NCI-H345 treated with DMSO at 0.1 percent for 48 hours (cell line): ENCODE results near the gene MON1A.

ENCODE experiments used
- DNase-seq: peaks from one replicate; lab custom pipeline; 2025; ENCODE audit not compliant: unreplicated experiment; lab: John Stamatoyannopoulos, UW

MON1A gene

DNA sequence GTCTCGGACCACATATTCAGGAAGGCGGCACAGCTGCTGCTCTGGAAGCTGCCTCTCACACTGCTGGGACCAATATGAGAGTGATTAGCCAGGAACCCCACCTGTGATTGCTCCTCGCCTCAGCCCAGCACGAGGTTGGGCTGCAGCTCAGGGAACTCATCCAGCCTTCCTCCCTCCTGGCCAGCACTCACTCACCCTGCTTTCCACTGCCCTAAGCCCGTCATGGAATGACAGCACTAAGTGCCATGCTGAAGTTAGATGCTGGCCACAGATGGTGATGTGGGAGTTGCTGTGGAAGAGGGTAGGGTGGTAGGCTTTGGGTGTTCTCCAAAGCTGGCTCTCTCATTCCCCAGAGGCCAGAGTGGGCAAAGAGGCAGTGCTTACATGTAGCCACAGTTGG, 33.3 kb downstream of the MON1A start:
- no peak for DNase-seq

DNA sequence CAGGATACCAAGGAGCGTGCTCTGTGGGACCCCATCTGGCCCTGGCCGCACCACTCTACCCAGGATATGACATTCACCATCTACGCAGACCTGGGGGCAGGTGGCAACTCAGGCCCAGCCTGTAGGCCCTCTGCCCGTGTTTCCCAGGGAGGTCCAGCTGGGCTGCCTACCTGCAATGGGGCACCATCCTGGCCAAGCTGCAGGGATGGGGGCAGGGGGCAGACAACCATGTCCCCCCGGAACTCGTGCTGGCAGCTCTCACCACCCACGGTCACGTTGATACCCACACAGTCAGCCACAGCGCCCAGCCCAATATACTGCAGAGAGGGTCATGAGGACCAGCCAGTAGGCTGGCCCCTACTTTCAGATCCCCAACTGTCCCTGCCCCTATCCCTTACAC, 33.8 kb downstream of the MON1A start:
- no peak for DNase-seq

DNA sequence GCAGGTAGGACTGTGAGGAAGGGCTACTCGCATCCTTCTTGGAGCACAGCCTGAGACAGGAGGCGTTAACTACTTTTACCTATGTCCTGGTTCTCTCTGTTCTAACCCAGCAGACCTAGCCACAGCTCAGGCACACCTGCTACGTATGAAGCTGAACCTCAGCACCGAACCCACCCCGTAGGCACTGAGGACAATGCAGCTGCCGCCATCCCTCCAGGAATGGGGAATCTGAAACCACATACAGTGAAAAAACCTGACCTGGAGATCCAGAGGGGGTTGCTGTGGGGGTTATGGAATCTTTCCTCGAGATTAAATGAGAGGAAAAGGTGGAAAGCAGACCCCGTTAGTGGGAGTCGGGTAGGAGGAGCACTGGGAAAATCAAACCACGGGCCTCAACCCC, 40.3 kb downstream of the MON1A start:
- DNase-seq = no peak

DNA sequence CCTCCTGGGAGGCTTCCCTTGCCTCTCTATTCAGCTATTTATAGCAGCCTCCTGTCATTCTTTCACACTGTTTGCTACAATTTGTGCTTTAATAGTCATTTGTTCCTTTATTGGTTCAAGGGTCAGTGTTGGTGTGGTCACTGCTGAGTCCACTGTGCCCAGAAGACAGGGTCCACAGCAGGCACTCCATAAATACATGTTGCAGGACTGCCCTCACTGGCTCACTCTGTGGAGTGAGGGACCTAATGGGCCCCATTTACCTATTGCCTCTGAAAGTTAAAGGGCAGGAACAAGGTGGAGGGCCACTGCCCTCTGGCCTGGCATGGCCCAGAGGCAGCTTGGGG, 42.7 kb downstream of the MON1A start:
- no peak for DNase-seq

DNA sequence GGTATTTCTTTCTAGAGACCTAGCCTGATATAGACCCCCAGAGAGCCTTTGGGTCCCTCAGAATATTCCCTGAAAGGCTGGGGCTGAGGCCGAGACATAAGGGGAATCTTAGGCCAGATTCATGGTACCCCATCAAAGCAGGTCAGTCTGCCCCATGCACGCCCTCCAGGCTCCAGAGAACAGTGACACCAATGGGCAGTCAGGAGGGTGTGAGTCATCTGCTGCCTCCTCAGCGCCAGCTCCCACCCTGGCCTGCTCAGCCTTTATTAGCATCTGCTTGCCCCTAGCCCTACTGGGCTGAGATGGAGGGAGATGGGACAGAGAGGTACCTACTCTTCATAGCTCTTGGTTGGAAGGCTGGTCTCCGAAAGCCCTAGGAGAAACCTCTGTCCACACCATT, 45.6 kb downstream of the MON1A start:
- DNase-seq = no peak

DNA sequence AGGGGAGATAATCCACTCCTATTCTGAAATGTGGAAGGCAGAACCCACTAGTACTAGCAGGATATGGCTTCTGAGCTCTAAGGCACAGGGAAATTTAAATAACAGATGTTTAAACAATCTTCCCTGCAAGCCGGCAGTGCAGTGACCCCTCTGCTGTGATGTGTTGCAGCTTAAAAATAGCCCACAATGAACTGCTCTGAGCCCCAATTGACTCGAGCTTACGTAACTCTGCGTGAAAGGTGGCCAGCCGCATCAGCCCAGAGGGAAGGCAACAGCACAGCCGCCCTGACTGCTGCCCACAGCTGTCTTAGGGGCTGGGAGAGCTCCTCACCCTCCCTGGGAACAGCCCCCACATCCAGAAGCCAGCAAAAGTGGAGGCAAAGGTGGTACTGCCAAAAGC, 47.4 kb downstream of the MON1A start:
- DNase-seq = no peak

DNA sequence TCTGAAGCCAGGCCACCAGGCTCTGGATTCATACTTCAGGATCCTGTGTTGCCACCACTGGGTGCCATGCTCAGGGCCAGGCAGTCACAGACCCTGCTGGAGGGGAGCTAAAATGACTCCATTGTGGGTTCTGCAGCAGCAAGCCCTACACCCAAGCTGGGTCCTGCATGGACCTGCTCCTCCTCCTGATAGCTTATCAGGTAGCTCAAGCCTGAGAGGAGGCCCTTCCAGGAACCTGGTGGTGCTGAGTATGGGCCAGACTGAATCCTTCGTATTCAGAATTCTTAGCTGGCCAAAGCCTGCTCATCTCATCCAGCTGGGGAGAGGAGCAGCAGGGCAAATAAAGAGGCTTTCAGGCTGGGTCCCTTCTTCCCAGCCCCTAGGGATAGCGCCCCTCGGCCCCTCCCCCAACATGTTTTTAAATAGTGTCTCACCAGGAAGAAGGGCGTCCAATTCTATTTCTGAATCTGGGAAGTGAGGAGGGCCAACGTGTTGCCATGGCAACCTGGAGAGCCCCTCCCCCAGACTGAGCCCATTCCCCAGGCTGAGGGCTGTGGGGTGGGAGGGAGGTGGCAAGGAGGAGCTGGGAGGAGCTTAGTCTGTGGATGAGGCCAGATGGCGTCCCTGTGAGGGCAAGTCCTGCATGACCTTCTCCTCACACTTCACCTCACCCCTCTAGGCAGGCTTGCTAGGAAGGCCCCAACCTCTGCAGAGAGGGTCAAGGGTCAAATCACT, 48.9 kb downstream of the MON1A start:
- no peak for DNase-seq

DNA sequence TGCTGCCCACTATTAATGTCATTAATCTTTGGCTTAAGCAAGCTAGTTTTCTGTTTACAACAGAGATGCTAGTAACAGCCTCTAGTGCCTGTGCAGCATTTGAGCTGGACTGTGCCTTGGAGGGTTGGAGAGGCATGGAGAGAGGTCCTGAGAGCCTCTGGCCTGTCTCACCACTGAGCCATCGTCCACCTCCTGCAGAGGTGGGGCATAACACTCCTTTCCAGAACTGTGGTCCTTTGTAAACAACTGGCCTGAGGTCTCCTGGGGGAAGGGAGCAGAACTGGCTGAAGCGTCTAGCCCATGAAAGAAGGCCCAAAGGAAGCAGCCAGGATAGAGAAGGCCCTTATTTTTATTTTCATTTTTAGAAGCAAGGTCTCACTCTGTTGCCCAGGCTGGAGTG, 49.9 kb downstream of the MON1A start:
- DNase-seq = no peak

DNA sequence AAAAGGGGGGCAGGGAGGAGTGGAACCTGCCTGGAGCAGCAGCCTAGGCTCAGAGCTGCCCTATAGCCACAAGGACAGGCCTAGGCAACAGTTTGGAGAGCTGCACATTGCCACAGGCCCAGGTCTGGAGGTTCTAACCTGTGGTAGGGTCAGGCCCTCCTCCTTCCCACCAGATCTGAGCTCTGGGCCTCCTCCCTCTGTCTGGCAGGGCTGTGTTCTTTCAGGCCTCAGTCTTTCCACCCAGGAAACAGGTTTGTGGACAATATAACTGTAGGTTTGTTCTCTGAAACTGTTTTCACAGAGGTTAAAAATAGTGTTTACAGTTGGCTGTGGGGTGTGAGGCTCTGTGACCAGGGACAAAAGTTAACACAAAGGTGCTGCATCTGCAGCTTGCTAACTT, 50.9 kb downstream of the MON1A start:
- no peak for DNase-seq

DNA sequence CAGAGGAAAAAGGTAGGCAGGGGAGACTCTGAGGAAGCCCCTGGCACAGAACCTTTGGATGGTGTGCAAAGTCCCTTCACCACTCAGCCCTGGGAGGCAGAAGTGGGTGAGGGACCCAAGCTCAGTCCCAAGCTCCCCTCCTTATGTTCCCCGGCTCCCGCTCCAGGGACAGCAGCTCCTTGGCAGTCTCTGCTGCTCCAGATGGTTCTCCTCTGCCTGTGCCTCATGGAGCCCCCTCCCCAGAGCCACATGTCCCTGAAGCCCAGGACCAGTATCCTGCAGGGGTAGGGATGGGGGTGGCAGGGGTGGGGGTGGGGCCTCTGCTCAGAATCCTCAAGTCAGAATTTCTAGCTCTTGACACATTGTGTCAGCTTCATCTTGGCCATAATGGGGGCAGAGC, 51.9 kb downstream of the MON1A start:
- no peak for DNase-seq

DNA sequence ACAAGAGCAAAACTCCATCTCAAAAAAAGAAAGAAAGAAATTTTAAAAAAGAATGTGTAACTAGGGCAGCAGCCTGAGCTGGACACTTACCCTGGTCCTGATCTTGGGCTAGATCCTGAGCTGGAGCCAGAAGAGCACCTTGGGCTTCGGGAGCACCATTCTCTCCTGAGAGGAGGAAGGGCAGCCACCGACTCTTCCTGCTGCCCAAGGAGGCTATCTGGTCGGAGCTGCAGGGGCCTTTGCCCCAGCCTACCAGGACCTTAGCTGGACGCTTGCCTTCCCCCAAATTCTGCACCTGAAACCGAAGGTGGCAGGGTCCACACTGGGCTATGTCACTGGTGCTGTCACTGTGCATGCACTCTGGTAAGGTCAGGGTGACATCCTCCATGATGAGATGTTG, 53.0 kb downstream of the MON1A start:
- DNase-seq = no peak

DNA sequence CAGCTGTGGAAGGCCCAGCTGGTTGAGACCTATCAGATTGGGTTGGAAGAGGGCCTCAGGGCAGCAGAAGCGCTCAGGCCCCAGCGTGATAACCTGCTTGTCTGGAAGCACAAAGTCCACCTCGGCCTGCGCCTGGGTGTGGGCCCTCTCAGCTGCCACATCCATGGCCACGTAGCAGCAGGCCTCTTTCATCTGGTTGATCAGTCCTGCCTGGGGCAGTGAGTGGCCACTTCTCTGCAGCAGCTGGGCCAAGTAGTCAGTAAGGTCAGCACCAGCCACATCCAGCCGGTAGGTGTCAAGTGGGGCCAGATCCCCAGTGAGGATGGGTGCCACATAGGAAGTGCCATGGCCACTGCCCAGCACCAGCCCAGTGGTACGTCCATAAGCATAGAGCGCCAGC, 56.0 kb downstream of the MON1A start:
- no peak for DNase-seq

DNA sequence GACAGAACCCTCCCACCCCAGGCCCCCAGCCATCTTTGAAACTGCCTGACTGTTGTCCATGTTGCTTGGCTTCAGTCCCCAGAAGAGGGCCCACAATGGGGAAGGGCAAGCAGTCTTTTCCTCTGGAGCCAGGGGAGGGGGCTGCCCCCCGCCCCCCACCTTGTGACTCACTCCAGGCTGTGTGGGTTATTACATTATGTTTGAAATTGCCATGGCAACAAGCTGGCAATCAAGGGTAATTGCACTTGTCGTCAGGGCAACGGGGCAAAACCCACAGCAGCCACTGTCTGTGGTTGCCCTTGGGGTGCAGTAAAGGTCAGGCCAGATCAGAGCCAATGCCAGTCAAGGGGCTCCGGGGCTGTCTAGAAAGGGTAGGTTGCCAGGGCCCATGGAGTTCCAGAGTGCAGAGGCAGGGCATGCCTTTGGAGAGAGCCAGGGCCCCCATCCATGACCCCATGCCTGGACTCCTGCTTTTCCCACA, 56.8 kb downstream of the MON1A start:
- DNase-seq = no peak

DNA sequence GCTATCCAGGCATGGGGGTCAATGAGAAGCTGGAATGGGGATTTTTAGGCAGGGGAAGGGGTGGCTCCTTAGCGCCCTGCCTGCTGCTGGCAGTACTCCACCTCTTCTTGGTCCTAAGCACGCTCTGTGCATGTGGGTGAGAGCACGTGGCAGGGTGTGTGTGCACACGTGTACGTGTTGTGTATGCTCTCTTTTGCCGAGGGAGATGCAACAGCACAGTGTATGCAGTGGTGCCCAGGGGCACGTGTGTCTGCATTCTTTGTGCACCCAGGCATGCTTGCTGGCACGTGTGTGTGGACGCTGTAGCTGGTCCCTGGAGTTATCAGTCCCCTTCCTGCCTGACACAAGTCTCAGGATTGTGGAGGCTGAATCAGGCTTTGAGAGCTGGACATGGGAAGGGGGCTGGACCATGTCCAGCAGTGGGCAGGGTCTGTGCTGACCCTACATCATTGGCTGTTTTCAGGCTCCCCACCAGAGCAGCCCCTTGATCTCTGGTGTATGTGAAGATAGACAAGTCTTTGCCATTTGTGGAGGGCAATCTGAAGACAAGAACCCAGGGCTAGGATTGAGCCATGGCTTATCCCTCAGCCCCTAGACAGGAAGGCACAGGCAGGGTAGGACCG, 58.0 kb downstream of the MON1A start:
- DNase-seq = no peak

DNA sequence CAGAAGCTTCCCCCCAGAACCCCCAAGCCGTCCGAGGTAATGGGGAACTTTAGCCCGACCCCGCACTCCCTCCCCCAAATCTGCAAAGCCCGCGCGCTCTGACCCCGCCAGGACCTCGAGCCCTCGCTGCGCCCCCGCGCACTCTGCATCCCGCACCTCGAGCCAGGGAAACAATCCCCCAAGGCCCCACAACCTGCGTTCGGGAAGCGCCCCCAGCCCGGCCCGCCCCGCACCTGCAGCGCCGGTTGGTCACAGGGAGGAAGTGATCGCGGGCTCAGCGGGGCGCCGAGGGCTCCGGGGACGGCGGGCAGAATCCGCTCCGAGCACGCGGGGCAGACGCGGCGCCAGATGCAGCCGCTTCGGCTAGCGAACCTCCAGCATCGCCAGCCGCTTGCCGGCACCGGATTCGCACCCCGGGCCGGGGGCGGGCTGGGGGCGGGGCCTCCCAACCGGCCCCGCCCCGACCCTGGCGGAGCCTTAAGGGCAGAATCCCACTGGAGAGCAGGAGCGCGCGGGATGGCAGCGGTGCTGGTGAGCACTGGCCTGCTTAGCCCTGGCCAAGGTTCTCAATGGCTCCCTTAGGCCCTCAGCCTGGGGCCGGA, 60.0 kb downstream of the MON1A start, which contains the start of gene CAMKV:
CAMKV (minus strand) TSS at position 382 of the 602 bp plus-strand sequence. CDS start 7,518 bp downstream, outside the sequence.
- DNase-seq = no peak

DNA sequence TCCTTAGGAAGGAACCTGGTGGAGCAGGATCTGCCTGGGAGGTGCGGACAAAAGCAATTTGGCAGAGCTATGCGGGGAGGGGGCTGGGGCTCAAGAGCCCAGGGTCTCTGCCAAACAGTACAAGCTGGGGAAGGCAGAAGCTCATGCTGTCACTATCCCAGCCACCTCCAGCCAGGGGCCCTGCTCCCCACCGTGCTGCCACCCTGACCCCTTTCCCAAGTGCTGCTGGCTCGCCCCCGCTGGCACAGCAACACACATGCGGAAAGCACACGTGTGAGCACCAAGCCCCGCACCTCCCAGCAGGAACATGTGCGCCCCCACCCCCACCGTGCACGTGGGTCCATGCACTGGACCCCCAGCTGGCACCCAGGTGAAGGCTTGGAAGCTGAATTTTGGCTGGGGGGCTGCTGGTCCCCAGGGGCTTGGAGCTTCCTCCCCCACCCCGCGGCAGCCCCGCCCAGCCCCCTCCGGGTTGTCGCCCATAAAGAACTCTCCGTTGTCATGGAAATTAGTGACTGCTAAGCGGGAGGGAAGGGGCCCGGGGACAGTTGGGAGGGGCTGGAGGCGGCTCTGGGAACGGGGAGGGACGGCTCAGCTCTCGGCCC, 60.6 kb downstream of the MON1A start:
- no peak for DNase-seq

DNA sequence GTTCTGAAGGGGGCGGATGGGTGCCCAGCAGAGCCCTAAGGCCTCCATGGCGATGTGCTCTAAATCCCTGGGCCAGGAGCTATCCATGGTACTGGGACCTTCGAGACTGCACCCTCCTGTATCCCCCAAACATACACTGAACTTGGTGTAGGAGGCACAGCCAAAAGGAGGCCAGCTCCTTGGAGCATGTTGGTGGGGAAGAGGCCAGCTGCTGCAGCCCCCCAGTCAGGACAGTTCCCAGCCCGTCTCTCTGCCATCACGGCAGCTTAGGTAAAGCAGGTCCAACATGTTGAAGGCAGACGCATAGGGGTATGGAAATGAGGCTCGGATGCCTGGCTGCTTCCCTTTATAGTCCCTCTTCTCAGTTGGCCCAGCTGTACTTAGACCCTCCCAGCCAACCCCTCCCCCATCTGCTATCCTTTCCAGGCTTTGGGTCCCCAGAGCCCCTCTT, 61.7 kb downstream of the MON1A start:
- no peak for DNase-seq

DNA sequence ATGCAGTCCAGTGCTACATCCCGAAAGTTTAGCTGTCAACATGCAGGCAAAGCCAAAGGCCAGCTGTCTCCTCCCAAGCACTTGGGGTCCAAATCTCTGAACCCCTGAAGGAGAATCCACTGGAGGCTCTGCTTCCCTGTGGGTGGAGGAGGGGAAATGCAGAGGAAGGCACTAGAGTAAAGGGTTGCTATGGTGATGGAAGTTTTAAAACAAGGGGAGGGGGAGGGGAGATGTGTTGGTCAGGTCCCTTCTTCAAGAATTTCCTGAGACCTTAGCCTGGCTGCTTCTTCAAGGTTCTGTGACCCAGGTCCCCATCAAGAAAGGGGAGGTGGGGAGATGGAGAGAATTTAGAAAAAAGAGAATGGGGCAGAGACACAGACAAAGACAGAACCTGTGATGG, 62.2 kb downstream of the MON1A start:
- DNase-seq = no peak

DNA sequence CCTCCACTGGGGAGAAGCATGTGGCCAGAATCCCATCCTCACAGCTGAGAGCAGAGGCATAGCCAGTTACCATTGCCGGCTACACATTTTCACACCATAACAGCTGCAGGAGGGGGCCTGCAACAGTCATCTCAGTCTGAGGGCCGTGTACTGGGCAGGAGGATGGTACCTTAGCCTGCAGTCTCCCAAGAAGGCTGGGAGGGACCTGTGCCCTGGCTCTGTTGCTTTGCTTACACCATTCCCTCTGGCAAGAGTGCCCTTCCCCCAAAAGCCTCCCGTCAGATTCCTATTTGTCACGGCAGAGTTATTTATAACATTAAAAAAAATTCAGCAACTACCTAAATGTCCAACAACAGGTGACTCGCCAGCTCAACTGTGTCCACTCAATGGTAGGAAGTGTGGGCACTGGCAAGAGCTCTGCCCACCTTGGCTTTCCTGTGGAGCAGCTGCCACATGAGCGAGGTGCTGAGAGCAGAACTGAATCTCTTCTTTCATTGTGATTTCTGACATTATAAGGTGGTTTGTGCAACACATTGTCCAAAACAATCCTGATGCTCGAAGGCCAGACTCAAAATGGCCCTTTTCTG, 64.3 kb downstream of the MON1A start:
- no peak for DNase-seq

DNA sequence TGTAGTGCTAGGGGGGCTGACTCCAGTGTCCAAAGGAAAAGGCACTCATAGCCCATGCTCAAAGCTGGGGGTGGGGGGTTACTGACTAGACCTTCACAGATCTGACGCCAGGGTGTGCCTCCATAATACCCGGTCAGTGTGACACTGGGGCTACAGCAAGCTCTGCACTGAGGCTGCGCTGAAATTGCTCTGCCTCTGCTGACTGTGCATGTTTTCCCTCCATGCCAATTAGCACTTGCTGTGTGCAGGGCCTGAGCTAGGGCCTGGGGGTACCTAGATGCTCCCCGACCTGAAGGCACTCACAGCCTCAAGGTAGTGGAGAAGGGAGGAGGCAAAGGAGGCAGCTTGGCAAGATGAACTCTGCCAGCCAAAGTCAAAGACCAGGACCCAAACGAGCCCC, 65.1 kb downstream of the MON1A start:
- no peak for DNase-seq

DNA sequence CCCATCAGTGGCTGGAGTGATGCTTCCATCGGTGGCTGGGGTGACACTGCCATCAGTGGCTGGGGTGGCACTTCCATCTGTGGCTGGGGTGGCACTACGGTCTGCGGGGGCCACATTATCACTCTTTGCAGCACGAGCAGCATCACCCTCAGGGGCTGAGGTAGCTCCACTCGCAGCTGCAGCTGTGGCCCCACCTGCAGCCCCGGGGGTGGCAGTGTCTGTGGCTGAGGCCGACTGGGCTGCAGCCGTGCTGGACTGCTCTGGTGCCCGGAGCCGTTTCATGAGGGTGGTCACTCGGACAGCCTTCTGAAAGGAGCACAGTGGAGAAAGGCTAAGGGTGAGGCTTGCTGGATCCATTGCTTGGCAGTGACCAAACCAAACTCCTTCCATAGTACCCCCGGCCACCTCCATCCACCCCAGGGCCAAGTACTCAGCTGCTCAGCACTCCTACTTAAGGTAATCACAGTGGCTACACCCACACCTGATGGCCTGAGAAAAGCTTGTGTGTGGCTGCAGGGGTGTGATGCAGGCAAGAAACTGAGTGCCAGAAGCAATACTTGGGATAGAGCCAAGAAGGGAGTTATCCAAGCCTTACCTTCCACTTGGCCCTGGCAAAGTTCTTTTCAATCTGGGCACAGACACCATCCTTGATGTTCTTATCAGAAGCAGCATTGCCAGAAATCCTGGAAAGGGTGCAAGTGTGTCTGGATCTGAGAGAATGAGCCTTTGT, 69.9 kb downstream of the MON1A start:
- DNase-seq = no peak
